Bronchial epithelial cell (primary cell): ENCODE measurements around the gene GORASP1. TPM values are rescaled to one million over a fixed set of nuclear protein-coding genes. Genes with fewer than 3 reads are reported as not detected.

Source experiments
- DNase-seq: peaks from one replicate; pipeline ENCODE4 v3.0.0-alpha.2; 2010; ENCODE audit warnings: low read depth
- FAIRE-seq: peaks from 2 replicates; lab custom pipeline; 2011; peaks lifted over from hg19 to GRCh38; lab: Jason Lieb, UNC
- H3K27me3 ChIP-seq: 2 replicates; pipeline ENCODE4 v1.5.1; 2011; ENCODE audit warnings: low read length; ENCODE audit not compliant: control insufficient read depth, insufficient read depth
- H3K36me3 ChIP-seq: 2 replicates; pipeline ENCODE4 v1.5.1; 2011; ENCODE audit warnings: low read length; ENCODE audit not compliant: control insufficient read depth, insufficient read depth
- H3K4me3 ChIP-seq: 2 replicates; pipeline ENCODE4 v1.5.1; 2011; ENCODE audit warnings: mild to moderate bottlenecking, low read depth, low read length, control low read depth
- total RNA-seq: library from RNA; depleted of rRNA; stranded (reverse); fragments of >200 nt; gene quantifications from 2 replicates; pipeline ENCODE4 v1.2.1, GENCODE V29; 2014
- TF ChIP-seq, protein P1 (sequence below): IDR thresholded peaks from 2 replicates; pipeline ENCODE4 v1.5.1; 2011; ENCODE audit warnings: mild to moderate bottlenecking, moderate library complexity, low read length, control low read depth, inconsistent platforms; ENCODE audit not compliant: insufficient read depth, severe bottlenecking

The GORASP1 gene
- total RNA-seq, 1 donor from 2014 or later = 17.9 TPM

DNA sequence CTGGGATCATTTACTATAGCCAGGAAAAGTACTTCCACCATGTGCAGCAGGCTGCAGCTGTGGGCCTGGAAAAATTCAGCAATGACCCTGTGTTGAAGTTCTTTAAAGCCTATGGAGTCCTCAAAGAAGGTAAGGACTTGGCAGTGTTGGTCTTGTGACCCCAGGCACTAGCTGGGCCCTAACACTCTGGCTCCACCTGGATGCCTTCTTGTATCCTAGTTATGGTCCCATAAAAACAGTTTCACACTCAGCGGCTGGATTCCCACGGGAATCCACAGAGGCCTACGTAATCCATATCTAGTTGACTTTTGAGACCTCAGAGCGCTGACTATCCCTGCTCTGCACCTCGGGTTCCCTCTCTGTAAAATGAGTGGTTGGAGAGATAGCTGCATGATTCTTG is 1.7 kb upstream of the GORASP1 start:
- DNase-seq (no peak), FAIRE-seq (no peak)
- Histone ChIP-seq H3K27me3 (no peaks in the 10 kb centered on the region), H3K4me3 (no peak overlapping the region), H3K36me3 (no peaks in the 10 kb centered on the region)
- TF ChIP-seq, protein P1, sequence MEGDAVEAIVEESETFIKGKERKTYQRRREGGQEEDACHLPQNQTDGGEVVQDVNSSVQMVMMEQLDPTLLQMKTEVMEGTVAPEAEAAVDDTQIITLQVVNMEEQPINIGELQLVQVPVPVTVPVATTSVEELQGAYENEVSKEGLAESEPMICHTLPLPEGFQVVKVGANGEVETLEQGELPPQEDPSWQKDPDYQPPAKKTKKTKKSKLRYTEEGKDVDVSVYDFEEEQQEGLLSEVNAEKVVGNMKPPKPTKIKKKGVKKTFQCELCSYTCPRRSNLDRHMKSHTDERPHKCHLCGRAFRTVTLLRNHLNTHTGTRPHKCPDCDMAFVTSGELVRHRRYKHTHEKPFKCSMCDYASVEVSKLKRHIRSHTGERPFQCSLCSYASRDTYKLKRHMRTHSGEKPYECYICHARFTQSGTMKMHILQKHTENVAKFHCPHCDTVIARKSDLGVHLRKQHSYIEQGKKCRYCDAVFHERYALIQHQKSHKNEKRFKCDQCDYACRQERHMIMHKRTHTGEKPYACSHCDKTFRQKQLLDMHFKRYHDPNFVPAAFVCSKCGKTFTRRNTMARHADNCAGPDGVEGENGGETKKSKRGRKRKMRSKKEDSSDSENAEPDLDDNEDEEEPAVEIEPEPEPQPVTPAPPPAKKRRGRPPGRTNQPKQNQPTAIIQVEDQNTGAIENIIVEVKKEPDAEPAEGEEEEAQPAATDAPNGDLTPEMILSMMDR = no peak

GRCh38 chr3:39108200-39108710 is 828 bp upstream of the GORASP1 start:
- no peaks in the 10 kb centered on the region for H3K27me3 ChIP-seq
- FAIRE-seq (no peak), DNase-seq (no peak)
- TF ChIP-seq, protein P1 = no peak
- H3K4me3 ChIP-seq = peak overlapping the region; percentile 78
- H3K36me3 ChIP-seq = no peaks in the 10 kb centered on the region

- peaks cover 3% of the 10 kb centered on the region for H3K36me3 ChIP-seq
- FAIRE-seq (no peak), DNase-seq (peak; percentile 32)
- H3K27me3 ChIP-seq = no peaks in the 10 kb centered on the region
- H3K4me3 ChIP-seq = peak overlapping the region; percentile 78
- TF ChIP-seq, protein P1 = no peak
Measured at GRCh38 chr3:39106851-39107387, 508 bp downstream of the GORASP1 start.

GRCh38 chr3:39106281-39106811 is 1.1 kb downstream of the GORASP1 start:
- DNase-seq (peak; percentile 47), FAIRE-seq (no peak)

DNA sequence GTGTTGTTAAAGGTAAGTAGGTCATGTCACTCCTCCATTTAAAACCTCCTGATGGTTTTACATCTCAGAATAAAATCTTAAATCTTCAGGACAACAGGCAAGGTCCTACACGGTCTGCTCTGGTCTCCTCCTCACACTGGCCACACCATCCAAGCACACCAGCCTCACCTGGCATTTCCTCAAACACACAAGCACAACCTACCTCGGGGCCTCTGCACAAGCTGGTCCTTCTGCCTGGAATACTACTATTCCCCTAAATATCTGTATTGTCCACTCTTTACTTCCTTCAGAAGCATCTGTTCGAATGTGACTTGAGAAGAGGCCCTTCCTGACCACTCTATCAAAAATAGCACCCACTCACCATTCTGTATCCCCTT is 1.8 kb downstream of the GORASP1 start:
- peaks cover 5% of the 10 kb centered on the region for H3K36me3 ChIP-seq
- FAIRE-seq (no peak), DNase-seq (no peak)
- TF ChIP-seq, protein P1 = no peak
- H3K27me3 ChIP-seq = no peaks in the 10 kb centered on the region
- no peak overlapping the region for H3K4me3 ChIP-seq

More at GRCh38 chr3:39106281-39106811, 1.1 kb downstream of the GORASP1 start:
- H3K27me3 ChIP-seq = no peaks in the 10 kb centered on the region
- H3K4me3 ChIP-seq = peak overlapping the region; percentile 78
- H3K36me3 ChIP-seq = peaks cover 3% of the 10 kb centered on the region
- TF ChIP-seq, protein P1 = no peak
